ENCODE results near the gene MBTD1. TPM values are rescaled to one million over a fixed set of nuclear protein-coding genes. Genes with fewer than 3 reads are reported as not detected.

MBTD1 gene
- total and polyA plus RNA-seq, 10 of the 15 experiments (the other 5 are each of a cell fraction or from before 2014, with no cell fraction given): 1.3 to 16.7 (median 9.5) TPM

- TF ChIP-seq, protein P1, sequence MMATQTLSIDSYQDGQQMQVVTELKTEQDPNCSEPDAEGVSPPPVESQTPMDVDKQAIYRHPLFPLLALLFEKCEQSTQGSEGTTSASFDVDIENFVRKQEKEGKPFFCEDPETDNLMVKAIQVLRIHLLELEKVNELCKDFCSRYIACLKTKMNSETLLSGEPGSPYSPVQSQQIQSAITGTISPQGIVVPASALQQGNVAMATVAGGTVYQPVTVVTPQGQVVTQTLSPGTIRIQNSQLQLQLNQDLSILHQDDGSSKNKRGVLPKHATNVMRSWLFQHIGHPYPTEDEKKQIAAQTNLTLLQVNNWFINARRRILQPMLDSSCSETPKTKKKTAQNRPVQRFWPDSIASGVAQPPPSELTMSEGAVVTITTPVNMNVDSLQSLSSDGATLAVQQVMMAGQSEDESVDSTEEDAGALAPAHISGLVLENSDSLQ (IDR thresholded peaks at IDR 0.05): peak; percentile 71
These were observed 4.6 kb upstream of the MBTD1 start (continued) for GRCh38 chr17:51264466-51264865.

DNA sequence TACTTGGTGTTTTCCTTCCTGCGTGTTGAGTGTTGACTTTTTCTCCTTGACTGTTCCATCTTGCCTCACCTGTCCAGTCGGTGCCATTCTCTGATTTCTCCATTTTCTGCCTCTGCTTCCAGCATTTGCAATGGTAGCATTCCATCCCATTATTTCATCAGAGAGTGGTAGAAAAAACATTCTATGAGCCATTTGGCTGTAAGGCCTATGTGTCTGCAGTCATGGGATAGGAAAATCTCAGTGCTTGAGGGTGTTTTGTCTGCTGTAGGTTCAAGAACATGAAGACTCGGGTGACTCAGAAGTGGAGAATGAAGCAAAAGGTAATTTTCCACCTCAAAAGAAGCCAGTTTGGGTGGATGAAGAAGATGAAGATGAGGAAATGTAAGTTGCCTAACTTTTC lies 3.2 kb upstream of the MBTD1 start:
- Histone ChIP-seq H3K9ac (ENCODE audit: control insufficient read depth, insufficient read depth, low read length) (no peak overlapping the region), H4K20me1 (ENCODE audit: control insufficient read depth, insufficient read depth) (no peaks in the 10 kb centered on the region), H3K4me3 (peak overlapping the region; percentile 62), H3K27me3 (replicated peaks in 1 of 2; ENCODE audit: control insufficient read depth in 2 of 2, insufficient read depth in 2 of 2, low read length in 1 of 2) (no peaks in the 10 kb centered on the region), H3K4me2 (ENCODE audit: control insufficient read depth, insufficient read depth) (peak overlapping the region; percentile 80), H3K36me3 (ENCODE audit: control insufficient read depth in 2 of 2, insufficient read depth in 2 of 2, low read length in 1 of 2) (peaks cover 2 to 14% of the 10 kb centered on the region in 2 experiments; a peak in 3 of 4 replicates), H3K4me1 (ENCODE audit: control insufficient read depth, insufficient read depth, low read length) (peaks cover 6% of the 10 kb centered on the region), H3K27ac (ENCODE audit: control insufficient read depth, insufficient read depth) (0 out of 2 replicates have a peak overlapping the region, but pooled peaks have one; percentile 6), H3K9me3 (replicated peaks; ENCODE audit: control insufficient read depth, insufficient read depth, low read length) (no peaks in the 10 kb centered on the region), H2AFZ (ENCODE audit: control insufficient read depth, low read depth, low read length) (no peak overlapping the region), H3K79me2 (ENCODE audit: control insufficient read depth, insufficient read depth, low read length) (peaks cover 68% of the 10 kb centered on the region)
- POLR2A ChIA-PET: no interaction called here
- ATAC-seq (no peak), FAIRE-seq (no peak), DNase-seq (ENCODE audit: low read depth, low spot score) (no peak)
- in situ Hi-C loops (cut with MboI): no loop called here
- no TSS peak for BruUV-seq (replicated peaks)
- intact Hi-C loops (cut with micrococcal nuclease; ENCODE audit: unreplicated experiment): loop anchor here (5.0 kb wide), 1 partner anchor 96 kb away; the partner anchor contains the start of gene NME2
- RAD21 ChIA-PET (ENCODE audit: unreplicated experiment): no interaction called here
- CTCF ChIA-PET: interaction anchor here (1.6 kb wide), 1 partner anchor 8 kb away, joined by 7 read pairs; no protein-coding TSS in a partner anchor
- TF ChIP-seq WRNIP1 (IDR thresholded peaks at IDR 0.05; ENCODE audit: borderline replicate concordance, low read depth, low read length): 0 out of 2 replicates have a peak, but pooled peaks have one; percentile 41
- TF ChIP-seq SPI1 (IDR thresholded peaks at IDR 0.05; ENCODE audit: borderline replicate concordance, insufficient read depth, low read depth, low read length): no peak
- SMC1A ChIA-PET (ENCODE audit: uncharacterized antibody, unreplicated experiment): interaction anchor here (1.6 kb wide), 1 partner anchor 29 kb away, joined by 3 read pairs; no protein-coding TSS in a partner anchor
- 66% methylated on average over 3 of the region's 3 CpGs for WGBS (ENCODE audit: insufficient coverage, insufficient replicate concordance, low lambda C conversion rate, missing lambda C conversion rate)

Data from GM12878 (cell line).